ENCODE data around the gene C1S.
"Not testable (repeated sequence)": the region's sequence is repeated elsewhere in the genome, so short reads cannot be mapped to it uniquely, and the experiment has no call there.

Gene C1S

GRCh38 chr12:7047306-7047705 is 13.2 kb upstream of the C1S start:
- DNase-seq = no peak

- DNase-seq = not testable (repeated sequence)
Measured at GRCh38 chr12:7049445-7049951, 11.0 kb upstream of the C1S start.

- not testable (repeated sequence) for DNase-seq
Measured at GRCh38 chr12:7049973-7050372, 10.5 kb upstream of the C1S start.

GRCh38 chr12:7054925-7055324 is 5.6 kb upstream of the C1S start:
- no peak for DNase-seq

GRCh38 chr12:7055736-7056135 is 4.8 kb upstream of the C1S start:
- not testable (repeated sequence) for DNase-seq

- DNase-seq = no peak
Measured at GRCh38 chr12:7058163-7058845, 2.2 kb upstream of the C1S start.

- no peak for DNase-seq
Measured at GRCh38 chr12:7058850-7059395, 1.6 kb upstream of the C1S start.

- no peak for DNase-seq
Measured at GRCh38 chr12:7059780-7060179, 738 bp upstream of the C1S start.

GRCh38 chr12:7061138-7061537 is 620 bp downstream of the C1S start:
- DNase-seq = no peak

GRCh38 chr12:7061596-7061995 is 1.1 kb downstream of the C1S start:
- DNase-seq = no peak

- DNase-seq = no peak
Measured at GRCh38 chr12:7064516-7064915, 4.0 kb downstream of the C1S start.

- DNase-seq = no peak
Measured at GRCh38 chr12:7065073-7065623, 4.6 kb downstream of the C1S start.

GRCh38 chr12:7066596-7066995 is 6.1 kb downstream of the C1S start:
- no peak for DNase-seq

- DNase-seq = no peak
Measured at GRCh38 chr12:7067096-7067495, 6.6 kb downstream of the C1S start.

- no peak for DNase-seq
Measured at GRCh38 chr12:7068240-7068993, 7.9 kb downstream of the C1S start.

- DNase-seq = no peak
Measured at GRCh38 chr12:7068994-7069346, 8.5 kb downstream of the C1S start.

- no peak for DNase-seq
Measured at GRCh38 chr12:7069386-7069785, 8.9 kb downstream of the C1S start.

- no peak for DNase-seq
Measured at GRCh38 chr12:7072035-7072434, 11.5 kb downstream of the C1S start.

GRCh38 chr12:7072554-7072953 is 12.0 kb downstream of the C1S start:
- no peak for DNase-seq

GRCh38 chr12:7073946-7074345 is 13.4 kb downstream of the C1S start:
- no peak for DNase-seq

- no peak for DNase-seq
Measured at GRCh38 chr12:7075518-7075917, 15.0 kb downstream of the C1S start.

GRCh38 chr12:7075939-7076338 is 15.4 kb downstream of the C1S start:
- no peak for DNase-seq

GRCh38 chr12:7076493-7076892 is 16.0 kb downstream of the C1S start:
- DNase-seq = no peak

GRCh38 chr12:7078163-7078562 is 17.6 kb downstream of the C1S start:
- DNase-seq = no peak
